NCI-H1105 (cell line): ENCODE measurements around the gene HERC2.

Source experiments
- DNase-seq: peaks from one replicate; lab custom pipeline; 2025; lab: John Stamatoyannopoulos, UW

The HERC2 gene

GRCh38 chr15:28096670-28097431, 225.1 kb downstream of the HERC2 start:
- DNase-seq: no peak

GRCh38 chr15:28096411-28096669, 225.6 kb downstream of the HERC2 start:
- no peak for DNase-seq

- DNase-seq: no peak
Measured at GRCh38 chr15:28094732-28095521, 227.1 kb downstream of the HERC2 start.

- no peak for DNase-seq
Measured at GRCh38 chr15:28093752-28094535, 228.0 kb downstream of the HERC2 start.

- no peak for DNase-seq
Measured at GRCh38 chr15:28091313-28091712, 230.7 kb downstream of the HERC2 start.

GRCh38 chr15:28086175-28086703, 235.7 kb downstream of the HERC2 start:
- DNase-seq: no peak

- DNase-seq: no peak
Measured at GRCh38 chr15:28085489-28086174, 236.3 kb downstream of the HERC2 start.

GRCh38 chr15:28084547-28084946, 237.4 kb downstream of the HERC2 start:
- DNase-seq: no peak

- DNase-seq: no peak
Measured at GRCh38 chr15:28082891-28083684, 238.9 kb downstream of the HERC2 start.

- no peak for DNase-seq
Measured at GRCh38 chr15:28081594-28081993, 240.4 kb downstream of the HERC2 start.

- DNase-seq: no peak
Measured at GRCh38 chr15:28080386-28080785, 241.6 kb downstream of the HERC2 start.

GRCh38 chr15:28079313-28079969, 242.5 kb downstream of the HERC2 start:
- no peak for DNase-seq

- DNase-seq: no peak
Measured at GRCh38 chr15:28078191-28078719, 243.7 kb downstream of the HERC2 start.

- peak; percentile 81 for DNase-seq
Measured at GRCh38 chr15:28075573-28075972, 246.4 kb downstream of the HERC2 start.

- no peak for DNase-seq
Measured at GRCh38 chr15:28068930-28069329, 253.0 kb downstream of the HERC2 start.

GRCh38 chr15:28066231-28066630, 255.7 kb downstream of the HERC2 start:
- no peak for DNase-seq
